SW480 (cell line): ENCODE measurements around the gene TAS2R30.
"Not testable (repeated sequence)": the region's sequence is repeated elsewhere in the genome, so short reads cannot be mapped to it uniquely, and the experiment has no call there.

ENCODE experiments used
- DNase-seq: peaks from one replicate; pipeline ENCODE4 v3.0.0-alpha.2; 2016; ENCODE audit warnings: low spot score

Gene TAS2R30

GRCh38 chr12:11114130-11114529, 20.3 kb downstream of the TAS2R30 start:
- not testable (repeated sequence) for DNase-seq

GRCh38 chr12:11111213-11111612, 23.2 kb downstream of the TAS2R30 start:
- DNase-seq: not testable (repeated sequence)

DNA sequence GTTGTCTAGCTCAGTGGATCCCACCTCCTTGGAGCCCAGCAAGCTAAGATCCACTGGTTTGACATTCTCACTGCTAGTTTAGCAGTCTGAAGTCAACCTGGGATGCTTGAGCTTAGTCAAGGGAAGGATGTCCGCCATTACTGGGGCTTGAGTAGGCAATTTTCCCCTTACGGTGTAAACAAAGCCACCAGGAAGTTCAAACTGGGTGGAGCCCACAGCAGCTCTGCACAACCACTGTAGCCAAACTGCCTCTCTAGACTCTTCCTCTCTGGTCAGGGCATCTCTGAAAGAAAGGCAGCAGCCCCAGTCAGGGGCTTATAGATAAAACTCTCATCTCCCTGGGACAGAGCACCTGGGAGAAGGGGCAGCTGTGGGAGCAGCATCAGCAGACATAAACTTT, 25.6 kb downstream of the TAS2R30 start:
- DNase-seq: no peak

GRCh38 chr12:11107719-11108118, 26.7 kb downstream of the TAS2R30 start:
- no peak for DNase-seq

DNA sequence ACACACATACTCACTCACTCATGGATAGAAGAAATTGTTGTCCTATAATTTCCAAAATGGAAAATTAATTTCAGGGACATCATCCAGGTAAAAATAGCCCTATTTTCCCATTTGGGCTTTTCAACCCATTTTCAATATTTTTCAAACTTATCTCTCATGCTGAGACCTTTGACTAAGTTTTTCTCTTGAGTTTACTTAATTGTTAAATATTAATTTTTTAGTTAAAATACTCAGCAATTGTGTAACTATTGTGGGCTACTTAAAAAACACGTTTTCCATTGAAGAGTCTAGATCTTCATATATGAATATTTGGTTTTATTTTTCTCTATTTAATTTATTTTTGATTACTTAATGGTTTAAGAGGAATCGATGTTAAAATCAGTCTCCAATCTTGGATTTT, 28.2 kb downstream of the TAS2R30 start:
- no peak for DNase-seq

GRCh38 chr12:11105546-11105945, 28.9 kb downstream of the TAS2R30 start:
- no peak for DNase-seq

- DNase-seq: not testable (repeated sequence)
Measured at GRCh38 chr12:11094910-11095309, 39.5 kb downstream of the TAS2R30 start.

- DNase-seq: no peak
Measured at GRCh38 chr12:11092128-11092527, 42.3 kb downstream of the TAS2R30 start, which contains the start of gene TAS2R43. TSS of gene TAS2R43 (minus strand) at chr12:11092313. CDS start at chr12:11092229, 84 bp downstream.

DNA sequence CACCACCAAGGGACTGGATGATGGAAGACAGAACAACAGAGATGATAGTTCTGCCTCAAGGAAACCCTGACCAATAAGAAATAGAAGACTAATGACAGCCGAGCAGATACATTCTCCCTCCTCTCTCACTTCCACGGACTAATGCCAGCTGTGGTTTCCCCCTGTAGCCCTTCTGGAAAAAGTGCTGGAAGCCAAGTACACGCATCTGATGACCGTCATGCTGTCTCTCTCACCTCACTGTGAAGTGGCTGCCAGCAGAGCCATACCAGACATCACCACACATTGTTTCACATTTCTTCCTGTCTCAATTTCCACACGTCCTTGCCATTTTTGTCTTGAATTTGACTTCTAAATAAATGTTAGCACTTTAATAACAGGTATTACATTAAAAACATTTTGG, 45.2 kb downstream of the TAS2R30 start:
- DNase-seq: no peak

GRCh38 chr12:11085419-11085818, 49.0 kb downstream of the TAS2R30 start:
- no peak for DNase-seq
